ENCODE data around the gene DIP2A.
"Not testable (repeated sequence)": the region's sequence is repeated elsewhere in the genome, so short reads cannot be mapped to it uniquely, and the experiment has no call there.

Gene DIP2A

DNA sequence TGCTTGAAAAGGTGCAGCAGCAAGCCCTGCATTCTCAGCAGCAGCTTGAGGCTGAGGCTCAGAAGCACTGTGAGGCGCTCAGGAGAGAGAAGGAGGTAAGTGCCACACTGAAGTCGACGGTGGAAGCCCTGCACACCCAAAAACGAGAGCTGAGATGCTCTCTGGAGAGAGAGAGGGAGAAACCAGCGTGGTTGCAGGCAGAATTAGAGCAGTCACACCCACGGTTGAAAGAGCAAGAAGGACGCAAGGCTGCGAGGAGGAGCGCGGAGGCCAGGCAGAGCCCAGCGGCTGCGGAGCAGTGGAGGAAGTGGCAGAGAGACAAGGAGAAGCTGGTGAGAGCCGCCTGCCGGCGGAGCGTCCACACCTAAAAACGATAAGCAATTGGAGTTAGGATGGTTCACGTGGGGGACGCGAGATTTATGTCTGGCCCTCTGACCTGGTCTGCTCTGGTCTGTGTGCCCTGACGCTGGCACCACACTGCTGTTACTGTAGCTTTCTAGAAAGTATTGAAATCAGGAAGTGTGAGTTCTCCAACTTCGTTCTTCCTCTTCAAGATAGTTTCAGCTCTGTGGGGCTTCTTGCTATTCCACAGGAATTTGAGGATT, 26.7 kb upstream of the DIP2A start:
- TF ChIP-seq ZFX (IDR thresholded peaks at IDR 0.05) = no peak
- TF ChIP-seq, protein P1, sequence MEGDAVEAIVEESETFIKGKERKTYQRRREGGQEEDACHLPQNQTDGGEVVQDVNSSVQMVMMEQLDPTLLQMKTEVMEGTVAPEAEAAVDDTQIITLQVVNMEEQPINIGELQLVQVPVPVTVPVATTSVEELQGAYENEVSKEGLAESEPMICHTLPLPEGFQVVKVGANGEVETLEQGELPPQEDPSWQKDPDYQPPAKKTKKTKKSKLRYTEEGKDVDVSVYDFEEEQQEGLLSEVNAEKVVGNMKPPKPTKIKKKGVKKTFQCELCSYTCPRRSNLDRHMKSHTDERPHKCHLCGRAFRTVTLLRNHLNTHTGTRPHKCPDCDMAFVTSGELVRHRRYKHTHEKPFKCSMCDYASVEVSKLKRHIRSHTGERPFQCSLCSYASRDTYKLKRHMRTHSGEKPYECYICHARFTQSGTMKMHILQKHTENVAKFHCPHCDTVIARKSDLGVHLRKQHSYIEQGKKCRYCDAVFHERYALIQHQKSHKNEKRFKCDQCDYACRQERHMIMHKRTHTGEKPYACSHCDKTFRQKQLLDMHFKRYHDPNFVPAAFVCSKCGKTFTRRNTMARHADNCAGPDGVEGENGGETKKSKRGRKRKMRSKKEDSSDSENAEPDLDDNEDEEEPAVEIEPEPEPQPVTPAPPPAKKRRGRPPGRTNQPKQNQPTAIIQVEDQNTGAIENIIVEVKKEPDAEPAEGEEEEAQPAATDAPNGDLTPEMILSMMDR (conservative IDR thresholded peaks at IDR 0.05) = no peak
- no peak overlapping the region for H3K27ac ChIP-seq

DNA sequence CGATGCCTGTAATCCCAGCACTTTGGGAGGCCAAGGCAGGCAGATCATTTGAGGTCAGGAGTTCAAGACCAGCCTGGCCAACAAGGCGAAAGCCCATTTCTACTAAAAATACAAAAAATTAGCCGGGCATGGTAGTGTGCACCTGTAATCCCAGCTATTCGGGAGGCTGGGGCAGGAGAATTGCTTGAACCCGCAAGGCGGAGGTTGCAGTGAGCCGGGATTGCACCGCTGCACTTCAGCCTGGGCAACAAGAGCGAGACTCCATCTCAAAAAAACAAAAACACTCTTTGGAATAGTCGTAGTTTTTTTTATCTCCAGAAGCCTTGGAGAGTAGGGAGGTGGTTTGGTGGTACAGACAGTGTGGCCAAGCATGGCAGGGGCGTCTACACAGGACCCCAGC, 25.6 kb upstream of the DIP2A start:
- H3K27ac ChIP-seq = not testable (repeated sequence)

DNA sequence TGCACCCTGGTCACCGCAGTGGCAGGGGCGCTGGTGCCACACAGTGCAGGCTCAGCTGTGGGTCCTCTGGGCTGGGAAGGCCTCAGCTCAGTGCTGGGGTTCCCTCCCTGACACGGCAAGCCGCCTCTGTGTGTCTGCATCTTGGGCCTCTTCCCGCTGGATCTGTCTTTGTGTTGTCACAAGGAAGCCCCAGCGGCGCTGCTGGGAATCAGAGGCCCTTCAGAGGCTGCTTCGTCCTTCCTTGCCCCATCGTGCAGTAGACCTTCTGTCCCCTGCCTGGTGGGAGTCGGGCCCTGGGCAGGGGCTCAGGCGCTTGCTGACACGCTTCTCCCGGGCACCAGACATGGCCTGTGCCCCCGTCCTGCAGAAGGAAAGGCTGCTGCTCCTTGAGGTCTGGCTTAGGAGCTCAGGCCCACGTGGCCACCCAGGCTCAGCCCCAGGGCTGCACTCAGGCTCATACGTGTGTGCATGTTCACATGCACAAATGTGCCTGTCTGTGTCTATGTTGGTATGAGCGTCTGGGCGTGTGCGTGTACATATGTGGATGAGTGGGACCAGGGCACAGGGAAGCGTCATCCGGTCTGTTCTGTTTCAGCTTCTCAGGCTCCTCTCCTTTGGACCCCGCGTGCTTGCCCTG, 24.3 kb upstream of the DIP2A start:
- no peak overlapping the region for H3K27ac ChIP-seq

DNA sequence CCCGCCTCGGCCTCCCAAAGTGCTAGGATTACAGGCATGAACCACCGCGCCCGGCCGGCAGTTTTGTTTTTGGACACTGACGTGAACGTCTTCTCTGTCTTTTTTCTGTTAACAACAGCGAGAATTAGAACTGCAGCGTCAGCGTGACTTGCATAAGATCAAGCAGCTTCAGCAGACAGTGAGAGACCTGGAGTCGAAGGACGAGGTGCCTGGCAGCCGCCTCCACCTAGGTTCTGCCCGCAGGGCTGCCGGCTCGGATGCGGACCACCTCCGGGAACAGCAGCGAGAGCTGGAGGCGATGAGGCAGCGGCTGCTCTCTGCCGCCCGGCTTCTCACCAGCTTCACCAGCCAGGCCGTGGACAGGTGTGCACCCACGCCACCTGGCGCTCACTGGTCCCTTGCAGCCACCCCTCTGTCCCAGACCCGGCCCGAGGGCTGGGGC, 22.9 kb upstream of the DIP2A start:
- no peak overlapping the region for H3K27ac ChIP-seq
- TF ChIP-seq, protein P1 (conservative IDR thresholded peaks at IDR 0.05) = no peak
- no peak for TF ChIP-seq ZFX (IDR thresholded peaks at IDR 0.05)

More for the DNA sequence above, 24.3 kb upstream of the DIP2A start:
- TF ChIP-seq, protein P1 (conservative IDR thresholded peaks at IDR 0.05) = no peak
- no peak for TF ChIP-seq ZFX (IDR thresholded peaks at IDR 0.05)

DNA sequence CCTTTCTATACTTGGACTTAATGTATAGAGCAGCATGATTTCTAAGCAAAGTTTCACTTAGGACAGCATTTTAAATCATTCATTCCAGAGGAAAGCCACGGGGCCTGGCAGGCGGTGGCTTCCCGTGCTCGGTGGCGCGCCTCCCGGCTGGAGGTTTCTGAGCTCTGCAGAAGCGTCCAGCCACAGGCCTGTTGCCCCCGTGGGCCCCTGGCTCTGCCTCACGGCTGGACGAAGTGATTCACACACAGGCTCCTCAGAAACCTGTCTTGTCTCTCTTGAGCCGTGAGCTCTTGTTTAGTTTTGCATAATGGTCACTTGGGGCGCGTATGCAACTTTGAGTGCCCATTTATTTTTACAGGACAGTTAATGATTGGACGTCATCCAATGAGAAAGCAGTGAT, 22.1 kb upstream of the DIP2A start:
- H3K27ac ChIP-seq = no peak overlapping the region
- TF ChIP-seq, protein P1 (conservative IDR thresholded peaks at IDR 0.05) = no peak
- no peak for TF ChIP-seq ZFX (IDR thresholded peaks at IDR 0.05)

DNA sequence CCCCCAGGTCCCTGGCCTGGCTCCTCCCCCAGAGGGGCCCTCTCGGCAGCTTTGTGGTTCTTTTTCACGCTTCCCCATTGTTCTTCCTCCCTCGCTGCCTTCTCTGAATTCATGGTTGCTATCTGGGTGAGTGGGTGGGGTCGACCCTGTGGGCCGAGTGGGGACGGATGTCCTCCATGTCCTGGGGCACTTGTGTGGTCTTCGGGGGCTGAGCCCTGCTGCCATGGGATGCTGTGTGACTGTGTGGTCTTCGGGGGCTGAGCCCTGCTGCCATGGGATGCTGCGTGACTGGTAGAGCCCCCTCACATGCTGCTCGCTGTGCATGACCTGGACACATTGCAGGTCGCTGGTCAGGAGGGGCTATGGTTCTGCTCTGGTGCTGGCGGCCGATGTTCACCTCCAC, 21.6 kb upstream of the DIP2A start:
- TF ChIP-seq ZFX (IDR thresholded peaks at IDR 0.05) = no peak
- TF ChIP-seq, protein P1 (conservative IDR thresholded peaks at IDR 0.05) = no peak
- H3K27ac ChIP-seq = no peak overlapping the region

DNA sequence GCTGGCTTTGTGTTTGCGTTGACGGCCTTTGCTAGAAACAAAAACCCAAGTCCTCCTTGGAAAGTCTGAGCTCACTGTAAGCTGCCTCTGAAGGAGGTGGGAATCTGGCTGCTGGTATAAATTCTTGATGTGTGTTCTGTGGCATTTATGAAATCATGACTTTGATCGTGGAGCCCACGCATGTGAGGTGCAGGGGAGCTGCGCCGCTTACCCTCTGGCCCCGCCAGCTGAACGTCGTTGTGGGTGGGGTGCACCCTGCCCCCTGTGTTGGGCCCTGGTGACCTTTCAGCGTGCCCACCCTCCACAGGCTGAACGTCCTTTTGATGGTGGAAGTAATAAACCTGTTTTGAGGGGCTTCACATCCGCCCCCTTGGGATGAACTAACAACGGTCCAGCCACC, 21.2 kb upstream of the DIP2A start:
- no peak overlapping the region for H3K27ac ChIP-seq
- no peak for TF ChIP-seq ZFX (IDR thresholded peaks at IDR 0.05)
- TF ChIP-seq, protein P1 (conservative IDR thresholded peaks at IDR 0.05) = no peak

DNA sequence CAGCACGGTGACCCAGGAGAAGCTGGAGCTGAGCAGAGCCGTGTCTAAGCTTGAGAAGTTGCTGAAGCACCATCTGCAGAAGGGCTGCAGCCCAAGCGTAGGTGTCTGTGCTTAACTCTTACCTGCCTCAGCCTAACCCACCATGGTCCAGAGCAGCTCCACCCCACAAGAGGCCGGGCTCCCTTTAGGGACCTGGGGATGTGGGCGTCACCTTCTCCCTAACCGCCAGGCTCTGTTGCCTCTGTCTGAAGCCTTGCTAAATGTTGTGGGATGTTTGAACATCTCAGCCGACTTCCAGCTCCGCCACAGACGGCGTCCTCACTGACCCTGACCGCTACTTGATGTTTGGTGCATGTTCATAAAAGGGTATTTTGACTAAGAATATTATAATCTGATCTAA, 20.4 kb upstream of the DIP2A start:
- no peak overlapping the region for H3K27ac ChIP-seq
- TF ChIP-seq, protein P1 (conservative IDR thresholded peaks at IDR 0.05) = no peak
- TF ChIP-seq ZFX (IDR thresholded peaks at IDR 0.05) = no peak

All from C4-2B (cell line).